GM19023 (cell line): ENCODE data around the gene TRPM3.

Experiments used
- ATAC-seq: cut with Tn5 transposase; IDR thresholded peaks from one replicate; pipeline ENCODE4 v1.9.1; 2021; ENCODE audit warnings: mild to moderate bottlenecking, moderate library complexity; ENCODE audit not compliant: unreplicated experiment

The TRPM3 gene

GRCh38 chr9:70590315-70590677 is 531.1 kb downstream of the TRPM3 start:
- ATAC-seq = no peak

GRCh38 chr9:70589571-70590314 is 531.7 kb downstream of the TRPM3 start:
- ATAC-seq = no peak

GRCh38 chr9:70588999-70589398 is 532.4 kb downstream of the TRPM3 start:
- ATAC-seq = no peak

- ATAC-seq = no peak
Measured at GRCh38 chr9:70588381-70588780, 533.0 kb downstream of the TRPM3 start.

GRCh38 chr9:70587201-70587600 is 534.2 kb downstream of the TRPM3 start:
- no peak for ATAC-seq

- ATAC-seq = no peak
Measured at GRCh38 chr9:70586476-70586875, 534.9 kb downstream of the TRPM3 start.

GRCh38 chr9:70581955-70582350 is 539.5 kb downstream of the TRPM3 start:
- no peak for ATAC-seq

- no peak for ATAC-seq
Measured at GRCh38 chr9:70581214-70581954, 540.0 kb downstream of the TRPM3 start.

- no peak for ATAC-seq
Measured at GRCh38 chr9:70580606-70581195, 540.7 kb downstream of the TRPM3 start.

GRCh38 chr9:70579686-70580085 is 541.7 kb downstream of the TRPM3 start:
- ATAC-seq = no peak

GRCh38 chr9:70578720-70579119 is 542.7 kb downstream of the TRPM3 start:
- ATAC-seq = no peak

GRCh38 chr9:70577671-70578070 is 543.8 kb downstream of the TRPM3 start:
- no peak for ATAC-seq

- ATAC-seq = no peak
Measured at GRCh38 chr9:70576116-70576515, 545.3 kb downstream of the TRPM3 start.

- no peak for ATAC-seq
Measured at GRCh38 chr9:70574151-70574837, 547.1 kb downstream of the TRPM3 start.

- no peak for ATAC-seq
Measured at GRCh38 chr9:70573308-70573707, 548.1 kb downstream of the TRPM3 start.

GRCh38 chr9:70571258-70571657 is 550.2 kb downstream of the TRPM3 start:
- no peak for ATAC-seq

- ATAC-seq = no peak
Measured at GRCh38 chr9:70569791-70570190, 551.6 kb downstream of the TRPM3 start.

GRCh38 chr9:70569070-70569772 is 552.2 kb downstream of the TRPM3 start:
- no peak for ATAC-seq

- ATAC-seq = no peak
Measured at GRCh38 chr9:70567511-70567910, 553.9 kb downstream of the TRPM3 start.

GRCh38 chr9:70566751-70567150 is 554.7 kb downstream of the TRPM3 start:
- no peak for ATAC-seq

GRCh38 chr9:70566066-70566465 is 555.4 kb downstream of the TRPM3 start:
- ATAC-seq = no peak
